ENCODE measurements around the gene BAK1.

Gene BAK1

DNA sequence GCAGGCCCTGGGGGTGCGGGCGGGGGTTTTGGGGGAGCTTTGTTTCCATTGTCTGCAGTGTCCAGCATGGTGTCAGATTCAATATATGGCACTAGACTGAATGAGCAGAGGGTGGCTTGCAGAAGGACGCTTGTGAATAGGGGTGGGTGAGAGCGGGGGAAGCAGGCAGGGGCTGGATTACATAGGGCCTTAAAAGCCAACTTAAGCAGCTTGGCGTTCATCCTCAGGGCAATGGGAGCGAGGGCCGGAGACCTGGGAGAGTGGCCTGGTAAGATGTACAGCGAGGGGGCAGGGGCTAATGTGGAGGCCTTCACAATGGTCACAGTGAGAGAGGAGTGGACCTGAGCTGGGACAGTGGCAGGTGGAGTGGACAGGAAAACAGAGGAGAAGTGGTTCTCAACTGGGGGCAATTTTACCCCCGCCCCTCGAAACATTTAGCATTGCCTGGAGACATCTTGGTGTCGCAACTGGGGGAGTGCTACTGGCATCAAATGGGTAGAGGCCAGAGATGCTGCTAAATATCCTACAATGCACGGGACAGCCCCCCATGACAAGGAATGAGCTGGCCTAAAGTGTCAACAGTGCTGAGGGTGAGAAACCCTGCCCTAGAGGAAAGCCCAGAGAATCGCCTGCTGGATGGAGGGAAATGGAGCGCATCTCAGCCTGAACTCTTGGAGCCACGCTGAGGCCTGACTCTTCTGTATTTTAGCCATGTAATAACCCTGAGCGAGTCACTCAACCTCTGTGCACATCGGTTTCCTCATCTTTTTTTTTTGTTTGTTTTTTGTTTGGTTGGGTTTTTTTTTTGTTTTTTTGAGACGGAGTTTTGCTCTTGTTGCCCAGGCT, 15.1 kb upstream of the BAK1 start:
- peak overlapping the region; percentile 7 for H3K27ac Mint-ChIP-seq
- H3K4me3 Mint-ChIP-seq = peak overlapping the region; percentile 24
- peaks cover 48% of the 10 kb centered on the region for H3K4me1 Mint-ChIP-seq
- no peak for ATAC-seq
- no peaks in the 10 kb centered on the region for H3K9me3 Mint-ChIP-seq
- DNase-seq (ENCODE audit: low spot score in 2 of 2) = no peak
- no peaks in the 10 kb centered on the region for H3K36me3 Mint-ChIP-seq

DNA sequence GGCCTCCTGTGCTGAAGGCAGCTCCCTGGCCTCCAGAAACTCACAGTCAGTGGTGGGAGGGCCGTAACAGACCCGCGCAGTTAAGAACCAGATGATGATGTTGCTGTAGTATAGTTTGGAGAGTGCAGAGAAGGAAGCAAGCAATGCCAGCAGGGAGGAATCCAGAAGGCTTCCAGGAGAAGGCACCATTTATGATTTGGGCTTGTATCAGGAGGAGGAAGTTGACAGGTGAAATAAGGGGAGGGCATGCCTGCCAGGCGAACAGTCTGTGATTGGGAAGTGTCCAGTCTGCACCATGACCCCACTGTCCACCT, 13.3 kb upstream of the BAK1 start:
- Mint-ChIP-seq H3K9me3 (no peaks in the 10 kb centered on the region), H3K36me3 (no peaks in the 10 kb centered on the region), H3K27ac (peak overlapping the region; percentile 82), H3K4me1 (peaks cover 56% of the 10 kb centered on the region), H3K4me3 (peak overlapping the region; percentile 75)
- ATAC-seq (no peak), DNase-seq (ENCODE audit: low spot score in 2 of 2) (no peak)

DNA sequence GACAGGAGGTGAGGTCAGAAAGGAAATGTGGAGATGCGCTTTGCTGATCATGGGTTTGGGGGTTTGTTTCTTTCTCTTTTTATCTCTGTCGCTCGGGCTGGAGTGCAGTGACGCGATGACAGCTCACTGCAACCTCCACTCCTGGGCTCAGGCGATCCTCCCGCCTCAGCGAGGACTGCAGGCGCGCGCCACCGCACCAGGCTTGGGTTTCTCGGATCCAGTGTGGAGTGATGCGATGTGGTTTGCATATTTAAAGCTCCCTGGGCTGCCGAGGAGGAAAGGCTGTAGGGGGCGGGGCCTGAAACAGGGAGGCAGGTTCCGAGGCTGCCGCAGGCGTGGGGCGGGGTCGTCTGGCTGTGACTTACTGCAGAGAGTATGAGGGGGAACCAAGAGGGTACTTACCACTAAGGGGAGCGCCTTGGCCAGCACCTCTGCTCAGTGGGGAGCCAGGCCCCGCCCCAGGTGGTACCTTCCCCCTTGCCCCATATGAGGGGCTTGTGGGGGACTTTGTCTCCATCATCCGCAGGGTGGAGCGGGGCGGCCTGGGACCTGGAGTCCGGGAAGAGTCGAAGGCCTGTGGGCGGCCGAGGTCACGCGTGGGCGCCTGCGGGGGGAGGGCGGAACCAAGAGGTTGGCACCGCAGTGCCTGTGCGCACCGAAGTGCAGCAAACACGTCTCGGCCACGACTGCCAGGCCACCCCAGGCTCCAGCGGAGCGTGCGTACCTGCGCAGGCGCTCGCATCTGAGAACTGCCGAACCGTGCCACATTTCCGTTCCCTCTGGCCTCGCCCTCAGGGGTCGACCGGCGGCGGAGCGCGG, 12.7 kb upstream of the BAK1 start:
- DNase-seq (ENCODE audit: low spot score in 2 of 2) = no peak

DNA sequence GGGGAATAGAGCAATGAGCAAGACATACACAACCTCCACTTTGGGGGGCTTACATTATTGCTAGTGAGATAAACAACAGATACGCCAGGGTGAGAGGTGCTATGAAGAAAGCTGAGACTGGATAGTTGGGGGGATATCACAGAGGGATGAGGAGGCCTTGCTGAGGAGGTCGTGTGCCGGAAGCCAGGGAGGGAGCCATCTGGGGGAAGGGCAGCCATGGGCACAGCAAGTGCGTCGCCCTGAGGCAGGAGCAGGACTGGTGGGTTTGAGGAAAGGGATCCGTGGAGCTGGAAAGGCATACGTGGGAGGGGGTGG, 12.2 kb upstream of the BAK1 start:
- no peaks in the 10 kb centered on the region for H3K36me3 Mint-ChIP-seq
- H3K4me1 Mint-ChIP-seq = peaks cover 56% of the 10 kb centered on the region
- H3K9me3 Mint-ChIP-seq = no peaks in the 10 kb centered on the region
- H3K4me3 Mint-ChIP-seq = peak overlapping the region; percentile 75
- peak overlapping the region; percentile 20 for H3K27ac Mint-ChIP-seq
- DNase-seq (ENCODE audit: low spot score in 2 of 2) (no peak), ATAC-seq (no peak)

More for the DNA sequence above, 12.7 kb upstream of the BAK1 start:
- no peaks in the 10 kb centered on the region for H3K9me3 Mint-ChIP-seq
- peak overlapping the region; percentile 82 for H3K27ac Mint-ChIP-seq
- ATAC-seq = peak; percentile 57
- H3K4me3 Mint-ChIP-seq = peak overlapping the region; percentile 75
- peaks cover 56% of the 10 kb centered on the region for H3K4me1 Mint-ChIP-seq
- no peaks in the 10 kb centered on the region for H3K36me3 Mint-ChIP-seq

DNA sequence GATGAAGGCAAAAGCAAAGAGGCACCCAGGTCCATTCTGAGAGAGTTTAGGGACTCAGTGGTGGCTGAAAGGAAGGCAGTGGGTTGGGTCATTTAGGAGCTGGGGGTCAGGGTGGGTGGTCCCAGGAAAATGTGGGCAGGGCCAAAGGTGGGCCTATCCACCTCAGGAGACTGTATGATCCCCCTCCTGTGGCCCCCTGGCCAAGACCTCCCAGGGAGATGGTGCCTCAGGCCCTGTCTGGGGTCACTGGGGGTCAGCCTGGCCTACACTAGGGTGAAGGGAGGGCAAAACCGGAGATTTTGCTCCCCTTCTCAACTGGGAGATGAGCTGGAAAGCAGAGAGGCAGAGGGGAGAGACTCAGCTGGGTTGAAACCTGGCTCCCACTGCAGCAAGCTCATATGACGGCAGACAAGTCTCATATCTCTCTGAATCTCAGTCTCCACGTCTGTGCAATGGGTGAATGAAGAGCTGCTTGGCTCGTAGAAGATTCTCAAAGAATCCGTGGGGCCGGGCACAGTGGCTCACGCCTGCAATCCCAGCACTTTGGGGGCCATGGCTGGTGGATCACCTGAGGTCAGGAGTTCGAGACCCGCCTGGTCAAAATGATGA, 11.5 kb upstream of the BAK1 start:
- Mint-ChIP-seq H3K4me1 (peaks cover 55% of the 10 kb centered on the region), H3K4me3 (peak overlapping the region; percentile 75), H3K27ac (peak overlapping the region; percentile 20), H3K36me3 (no peaks in the 10 kb centered on the region), H3K9me3 (no peaks in the 10 kb centered on the region)
- ATAC-seq (no peak), DNase-seq (ENCODE audit: low spot score in 2 of 2) (no peak)

DNA sequence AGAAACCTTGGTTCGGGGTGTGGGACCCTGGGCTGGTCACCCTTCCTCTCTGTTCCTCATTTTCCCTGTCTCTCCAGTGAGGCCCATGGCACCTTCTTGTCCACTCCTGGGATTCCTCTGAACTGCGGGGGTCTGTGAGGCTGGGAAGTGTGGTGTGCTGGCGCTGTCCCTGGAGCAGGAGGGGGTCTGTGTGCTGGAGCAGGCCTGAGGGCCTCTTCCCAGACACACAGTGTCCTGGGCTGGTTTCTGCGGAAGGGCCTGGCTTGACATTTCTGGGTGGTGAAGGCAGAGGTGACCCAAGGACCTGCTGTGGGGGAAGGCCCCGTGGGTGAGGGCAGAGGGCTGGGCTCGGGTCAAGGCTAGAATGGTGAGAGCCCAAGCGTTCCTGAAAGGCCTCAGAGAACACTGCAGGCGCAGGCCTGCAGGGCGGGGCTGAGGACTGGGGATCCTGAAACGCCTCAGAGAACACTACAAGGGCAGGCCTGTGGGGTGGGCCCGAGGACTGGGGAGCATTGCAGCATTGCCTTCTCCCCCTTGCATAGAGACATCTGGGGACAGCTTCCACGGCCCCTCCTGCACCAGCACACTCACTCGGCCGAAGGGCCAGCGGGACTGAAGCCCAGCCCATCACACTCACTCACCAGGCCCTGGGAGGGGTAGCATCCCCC, 10.6 kb upstream of the BAK1 start:
- peaks cover 61% of the 10 kb centered on the region for H3K4me1 Mint-ChIP-seq
- H3K9me3 Mint-ChIP-seq = no peaks in the 10 kb centered on the region
- DNase-seq (ENCODE audit: low spot score in 2 of 2) = no peak
- ATAC-seq = no peak
- no peak overlapping the region for H3K4me3 Mint-ChIP-seq
- peak overlapping the region; percentile 20 for H3K27ac Mint-ChIP-seq
- no peaks in the 10 kb centered on the region for H3K36me3 Mint-ChIP-seq

DNA sequence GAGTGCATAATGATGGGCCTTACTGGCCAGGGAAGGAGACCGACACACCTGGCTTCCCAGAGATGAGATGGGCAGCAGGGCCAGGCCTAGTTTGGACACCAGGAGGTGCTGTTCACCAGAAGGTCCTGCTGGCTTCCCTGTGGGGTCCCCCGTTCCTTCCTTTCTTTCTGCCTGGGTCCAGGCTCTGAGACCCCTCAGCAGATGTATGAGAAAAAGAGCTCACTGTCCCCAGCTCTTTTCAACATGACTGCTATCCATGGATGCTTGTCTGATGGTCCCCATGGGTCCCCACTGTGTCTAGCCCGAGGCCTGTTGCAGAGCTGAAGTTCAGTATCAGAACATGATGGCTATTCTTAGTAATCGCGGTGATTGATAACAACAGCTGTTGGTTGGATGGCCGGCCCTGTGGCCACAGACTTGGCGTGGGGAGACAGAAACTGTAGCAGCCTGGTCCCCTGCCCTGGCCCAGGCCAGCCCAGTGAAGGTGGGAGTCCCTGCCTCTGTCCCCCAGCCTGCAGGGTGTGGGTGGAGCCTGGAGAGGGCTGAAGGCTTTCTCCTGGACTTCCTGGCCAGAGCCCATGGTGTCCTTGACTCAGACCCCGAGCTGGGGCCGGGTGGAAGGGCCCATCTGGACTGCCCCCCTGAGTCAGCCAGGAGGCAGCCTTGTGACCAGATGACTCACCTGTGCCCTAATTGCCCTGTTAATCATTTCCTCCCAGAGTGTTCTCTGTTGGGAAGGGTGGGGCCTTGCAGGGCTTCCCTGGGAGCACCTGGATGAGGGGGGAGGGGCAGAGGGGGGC, 9.9 kb upstream of the BAK1 start:
- ATAC-seq (peak; percentile 65), DNase-seq (ENCODE audit: low spot score in 2 of 2) (peak in 1 of 2 donors; percentile 36)
- Mint-ChIP-seq H3K9me3 (no peaks in the 10 kb centered on the region), H3K27ac (peak overlapping the region; percentile 20), H3K4me3 (no peak overlapping the region), H3K4me1 (peaks cover 65% of the 10 kb centered on the region), H3K36me3 (no peaks in the 10 kb centered on the region)

DNA sequence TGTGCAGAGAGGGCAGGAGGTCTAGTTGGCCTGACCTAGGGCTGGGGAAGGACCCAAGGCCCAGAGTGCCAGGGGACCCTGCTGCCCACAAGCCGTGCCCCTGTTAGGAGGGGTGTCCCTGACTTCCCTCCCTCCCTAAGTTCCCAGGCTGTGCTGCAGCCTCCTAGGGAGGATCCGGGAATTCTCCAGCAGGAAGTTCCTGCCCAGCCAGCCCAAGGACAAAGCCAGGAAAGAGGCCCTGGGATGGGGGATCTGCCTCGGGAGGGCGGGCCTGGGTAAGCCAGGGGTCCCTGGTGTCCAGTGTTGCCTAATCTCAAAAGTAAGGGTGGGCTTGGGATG, 9.3 kb upstream of the BAK1 start:
- no peak for DNase-seq (ENCODE audit: low spot score in 2 of 2)
- H3K27ac Mint-ChIP-seq = peak overlapping the region; percentile 20
- no peak for ATAC-seq
- H3K4me3 Mint-ChIP-seq = no peak overlapping the region
- H3K36me3 Mint-ChIP-seq = no peaks in the 10 kb centered on the region
- peaks cover 67% of the 10 kb centered on the region for H3K4me1 Mint-ChIP-seq
- no peaks in the 10 kb centered on the region for H3K9me3 Mint-ChIP-seq

DNA sequence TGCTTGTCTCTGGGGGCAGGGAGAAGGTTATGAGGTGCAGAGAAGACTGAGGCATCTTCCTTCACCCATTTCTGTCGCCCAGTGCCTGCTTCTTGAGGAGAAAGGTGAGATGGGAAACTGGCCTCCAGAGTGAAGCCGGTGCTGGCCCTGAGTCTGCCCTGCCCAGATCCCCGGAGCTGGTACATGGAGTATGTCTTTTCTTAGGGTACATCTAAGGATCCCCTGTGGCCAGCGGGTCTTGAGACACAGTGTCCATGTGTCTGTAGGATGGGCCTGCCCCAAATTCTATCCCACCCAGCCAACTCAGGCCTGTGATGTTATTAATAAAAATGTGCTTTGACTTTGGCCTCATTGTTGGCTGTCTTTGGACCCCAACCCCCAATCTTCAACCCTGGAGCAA, 8.8 kb upstream of the BAK1 start:
- no peaks in the 10 kb centered on the region for H3K9me3 Mint-ChIP-seq
- DNase-seq (ENCODE audit: low spot score in 2 of 2) (no peak), ATAC-seq (no peak)
- H3K4me3 Mint-ChIP-seq = no peak overlapping the region
- H3K36me3 Mint-ChIP-seq = no peaks in the 10 kb centered on the region
- H3K27ac Mint-ChIP-seq = no peak overlapping the region
- H3K4me1 Mint-ChIP-seq = peaks cover 71% of the 10 kb centered on the region

DNA sequence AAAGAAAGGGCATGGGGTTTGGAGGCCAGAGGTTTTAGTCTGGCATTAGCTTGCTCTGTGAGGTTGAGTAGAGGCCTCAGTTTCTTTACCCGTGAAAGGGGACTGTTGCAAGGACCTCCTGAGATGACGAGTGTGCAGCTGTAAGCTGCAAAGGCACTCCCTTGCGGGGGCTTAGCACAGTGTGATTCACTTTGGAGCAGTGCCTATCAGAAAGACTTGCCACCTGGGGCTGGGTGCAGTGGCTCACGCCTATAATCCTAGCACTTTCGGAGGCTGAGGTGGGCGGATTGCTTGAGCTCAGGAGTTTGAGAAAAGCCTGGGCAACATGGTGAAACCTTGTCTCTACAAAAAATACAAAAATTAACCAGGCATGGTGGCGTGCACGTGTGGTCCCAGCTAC, 7.5 kb upstream of the BAK1 start:
- Mint-ChIP-seq H3K36me3 (no peaks in the 10 kb centered on the region), H3K4me1 (peaks cover 67% of the 10 kb centered on the region), H3K9me3 (no peaks in the 10 kb centered on the region), H3K4me3 (no peak overlapping the region), H3K27ac (no peak overlapping the region)
- no peak for DNase-seq (ENCODE audit: low spot score in 2 of 2)
- ATAC-seq = no peak

DNA sequence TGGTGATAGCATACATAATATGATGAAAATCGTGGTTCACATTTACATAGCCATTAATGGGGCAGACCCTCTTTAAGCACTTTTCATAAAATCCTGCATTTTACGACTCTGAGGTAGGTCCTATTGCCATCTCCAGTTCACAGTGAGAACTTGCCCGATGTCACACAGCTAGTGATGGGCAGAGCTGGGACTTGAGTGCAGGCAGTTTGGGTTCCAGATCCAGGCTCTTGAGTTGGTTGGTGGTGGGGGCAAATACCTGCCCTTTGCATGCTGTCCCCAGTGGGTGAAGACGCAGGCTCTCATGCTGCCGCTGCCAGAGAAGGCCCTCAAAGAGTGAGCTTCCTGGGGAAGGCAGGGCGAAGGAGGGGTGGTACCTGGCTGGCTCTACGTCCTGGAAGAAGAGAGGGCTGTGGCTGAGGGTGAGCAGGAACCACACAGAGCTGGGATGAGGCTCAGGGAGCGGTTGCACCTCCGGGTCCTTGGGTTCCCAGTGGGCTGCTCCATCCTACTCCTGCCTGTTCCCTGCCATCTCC, 6.1 kb upstream of the BAK1 start:
- ATAC-seq (no peak), DNase-seq (ENCODE audit: low spot score in 2 of 2) (no peak)
- Mint-ChIP-seq H3K9me3 (no peaks in the 10 kb centered on the region), H3K27ac (peak overlapping the region; percentile 91), H3K4me3 (peak overlapping the region; percentile 64), H3K4me1 (peaks cover 53% of the 10 kb centered on the region), H3K36me3 (no peaks in the 10 kb centered on the region)

DNA sequence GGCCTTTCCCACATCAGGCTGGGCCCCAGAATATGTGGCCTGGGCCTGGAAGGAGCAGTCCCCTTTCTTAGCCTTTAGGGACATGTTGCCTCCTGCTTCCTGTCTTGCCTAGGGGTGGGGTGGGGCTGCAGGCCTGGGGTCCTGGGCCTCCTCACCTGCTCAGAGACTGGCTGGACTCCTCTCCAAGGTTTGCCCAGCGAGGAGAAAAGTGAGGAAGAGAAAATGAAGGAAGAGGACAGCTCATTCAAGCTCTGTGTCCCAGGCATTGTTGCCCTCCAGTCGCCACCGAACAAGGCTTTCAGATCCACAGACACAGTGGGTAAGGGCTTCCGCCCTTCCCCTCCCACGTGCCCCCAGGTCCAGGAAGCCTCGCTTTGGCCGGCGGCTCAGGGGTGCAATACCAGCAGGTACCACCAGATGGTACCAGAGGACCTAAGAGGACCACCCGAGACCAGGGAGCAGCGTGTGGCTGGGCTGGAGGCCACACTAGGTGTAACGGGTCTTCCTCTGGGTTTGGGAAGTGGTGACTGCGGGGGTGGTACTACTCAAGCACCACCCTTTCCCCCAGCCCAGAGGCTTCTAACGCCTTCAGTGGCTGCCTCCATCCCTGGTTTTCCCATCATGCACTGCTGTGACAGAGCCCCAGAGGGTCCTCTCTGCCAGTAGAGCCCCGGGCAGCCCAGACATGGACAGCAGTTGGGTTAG, 5.5 kb upstream of the BAK1 start:
- Mint-ChIP-seq H3K9me3 (no peaks in the 10 kb centered on the region), H3K27ac (peak overlapping the region; percentile 91), H3K4me1 (peaks cover 47% of the 10 kb centered on the region), H3K4me3 (peak overlapping the region; percentile 64), H3K36me3 (no peaks in the 10 kb centered on the region)
- DNase-seq (ENCODE audit: low spot score in 2 of 2) (peak; percentile 87 to 99), ATAC-seq (peak; percentile 87)

DNA sequence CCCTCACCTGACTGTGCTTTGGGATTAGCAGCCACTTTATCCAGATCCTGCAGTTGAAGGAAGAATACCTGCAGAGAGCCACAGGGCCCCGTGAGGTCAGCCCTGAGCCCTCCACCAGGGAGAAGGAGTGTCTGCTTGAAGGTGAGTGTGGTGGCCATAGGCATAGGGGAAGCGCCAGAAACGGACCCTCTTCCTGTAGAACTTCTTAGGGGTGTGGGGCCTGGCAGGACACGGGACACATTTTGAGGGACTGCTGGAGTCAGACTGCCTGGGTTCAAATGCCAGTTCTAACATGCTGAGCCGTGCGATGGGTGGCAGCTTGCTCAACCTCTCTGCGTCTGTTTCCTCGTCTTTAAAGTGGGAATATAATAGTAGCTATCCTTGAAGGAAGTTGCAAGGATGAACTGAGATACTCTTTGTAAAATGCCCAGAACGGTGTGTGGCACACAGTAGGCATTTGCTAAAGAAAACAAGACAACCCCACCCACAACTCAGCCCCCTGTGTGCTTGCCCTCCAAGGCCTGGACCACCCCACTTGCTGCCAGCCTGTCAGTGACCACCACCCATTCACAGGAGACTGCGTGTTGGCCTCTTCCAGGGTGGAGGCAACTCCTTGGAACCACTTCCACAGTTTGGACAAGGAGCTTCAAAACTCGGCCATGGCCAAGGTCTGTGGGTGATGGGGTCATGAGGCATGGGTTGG, 4.8 kb upstream of the BAK1 start:
- H3K36me3 Mint-ChIP-seq = no peaks in the 10 kb centered on the region
- H3K4me1 Mint-ChIP-seq = peaks cover 40% of the 10 kb centered on the region
- no peaks in the 10 kb centered on the region for H3K9me3 Mint-ChIP-seq
- H3K27ac Mint-ChIP-seq = peak overlapping the region; percentile 91
- H3K4me3 Mint-ChIP-seq = peak overlapping the region; percentile 64
- ATAC-seq (no peak), DNase-seq (ENCODE audit: low spot score in 2 of 2) (no peak)
